GM21447 (cell line): ENCODE results near the gene RNF41.
"Not testable (repeated sequence)": the region's sequence is repeated elsewhere in the genome, so short reads cannot be mapped to it uniquely, and the experiment has no call there.

Source experiments
- ATAC-seq: cut with Tn5 transposase; IDR thresholded peaks from one replicate; pipeline ENCODE4 v1.9.1; 2021; ENCODE audit not compliant: unreplicated experiment

Gene RNF41

DNA sequence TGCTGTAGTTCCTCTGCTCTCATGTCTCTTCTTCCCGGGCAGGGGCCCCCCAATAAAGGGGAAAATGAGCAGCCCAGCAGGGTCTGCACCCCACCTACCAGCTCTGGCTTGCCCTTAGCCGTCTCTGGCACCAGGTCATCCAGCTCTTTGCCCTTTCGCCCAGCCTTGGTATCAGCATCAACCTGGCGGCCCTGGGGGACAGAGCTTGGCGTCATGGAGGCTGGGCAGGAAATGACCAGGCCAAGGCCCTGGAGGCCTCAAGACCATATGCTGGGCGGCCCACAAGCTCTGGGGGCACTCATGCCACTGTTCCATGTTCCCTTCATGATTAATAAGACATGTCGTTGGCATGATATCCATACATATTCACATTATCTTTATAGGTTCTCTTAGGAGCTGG lies 48.9 kb downstream of the RNF41 start:
- no peak for ATAC-seq

DNA sequence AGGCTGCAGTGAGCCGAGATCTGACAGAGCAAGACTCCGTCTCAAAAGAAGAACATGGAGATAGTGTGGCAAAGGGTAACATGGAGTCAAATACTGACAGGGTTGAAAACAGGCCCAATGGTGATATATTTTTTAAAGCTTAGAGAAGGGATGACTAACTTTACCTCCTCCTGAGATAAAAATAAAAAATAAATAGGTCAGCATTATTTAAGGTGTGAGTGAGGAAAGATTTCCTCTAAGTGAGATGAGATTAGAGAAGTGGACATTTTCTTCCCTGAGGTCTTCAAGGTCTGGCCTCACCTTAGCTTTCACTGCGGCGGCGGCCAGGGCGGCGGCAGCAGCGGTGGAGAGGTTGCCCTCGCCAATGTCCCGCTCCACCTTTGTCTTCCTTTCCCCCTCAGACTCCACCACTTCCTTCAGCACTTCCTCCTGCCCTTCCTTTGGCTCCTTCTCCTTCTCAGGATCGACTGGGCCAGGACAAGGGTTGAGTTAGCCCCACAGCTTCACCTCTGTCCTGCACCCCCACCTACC lies 52.4 kb downstream of the RNF41 start:
- ATAC-seq, result no peak

DNA sequence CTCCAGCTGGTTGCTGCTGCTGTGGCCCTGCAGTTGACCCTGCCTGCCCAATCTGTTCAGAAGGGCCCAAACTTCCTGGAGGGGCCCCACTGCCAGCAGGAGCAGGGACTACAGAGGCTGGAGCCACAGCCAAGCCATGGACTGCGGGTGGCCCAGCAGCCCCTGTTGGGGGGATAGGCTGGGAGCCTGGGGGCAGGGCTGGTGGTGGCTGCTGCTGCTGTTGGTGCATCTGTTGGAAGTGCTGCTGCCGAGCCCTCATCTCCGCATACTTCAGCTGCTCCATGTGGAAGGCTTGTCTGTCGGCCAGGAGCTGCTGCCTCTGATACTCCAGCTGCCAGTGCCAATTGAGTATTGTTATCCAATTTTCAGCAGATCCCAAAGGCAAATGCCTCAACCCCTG lies 56.4 kb downstream of the RNF41 start:
- ATAC-seq, result no peak

DNA sequence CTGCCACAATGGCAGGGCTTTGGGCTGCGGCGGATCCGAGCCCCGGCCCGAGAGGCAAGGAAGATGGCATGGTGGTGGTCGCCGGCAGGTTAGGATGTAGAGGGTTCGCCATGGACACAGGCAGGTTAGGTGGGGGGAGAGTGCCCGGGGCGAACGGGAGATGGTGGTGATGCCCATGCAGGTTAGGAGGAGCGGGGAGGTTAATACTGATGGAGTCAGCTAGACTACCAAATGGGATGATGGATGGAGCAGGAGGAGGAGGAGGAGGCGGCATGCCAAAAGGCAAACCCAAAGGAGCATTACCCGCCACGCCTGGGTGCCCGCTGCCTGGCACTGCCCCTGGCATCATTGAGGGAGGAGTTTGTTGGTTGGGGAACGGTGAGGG lies 57.4 kb downstream of the RNF41 start:
- no peak for ATAC-seq

DNA sequence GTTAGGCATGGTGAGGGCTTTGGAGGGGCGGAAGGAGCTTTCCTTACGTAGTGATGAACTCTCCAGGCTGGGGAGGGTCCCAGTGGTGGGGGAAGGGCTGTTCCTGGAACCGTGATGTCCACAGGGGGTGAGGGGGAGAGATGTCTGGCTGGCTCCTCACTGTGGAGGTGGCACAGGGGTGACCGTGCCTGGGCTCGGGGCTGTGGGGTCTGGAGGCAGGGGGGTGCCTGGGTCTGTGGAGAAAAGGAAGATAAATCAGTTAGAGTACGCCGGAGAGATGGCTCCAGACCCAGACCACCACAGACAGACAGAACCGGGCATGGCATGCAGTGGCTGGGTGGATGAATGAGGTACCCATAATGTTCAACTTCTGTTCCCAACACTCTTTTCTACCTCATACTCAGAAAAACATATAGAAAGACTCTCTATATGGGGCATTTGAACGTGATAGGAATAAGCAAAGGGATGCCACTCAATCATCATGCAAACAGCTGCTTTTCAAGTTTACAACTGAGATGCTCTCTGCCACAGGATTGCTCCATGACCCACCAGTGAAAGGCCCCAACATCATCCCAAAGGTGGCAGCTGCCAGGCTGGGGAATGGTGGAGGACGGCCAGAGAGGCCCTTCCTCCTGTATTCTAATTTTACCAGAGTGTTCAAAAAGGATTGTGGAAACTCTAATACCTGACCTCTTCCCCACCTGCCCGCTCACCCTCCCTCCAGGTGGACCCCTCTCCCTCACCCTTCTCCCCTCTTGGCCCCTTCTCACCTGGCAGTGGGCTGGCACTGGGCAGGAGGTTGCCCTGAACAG lies 58.0 kb downstream of the RNF41 start:
- ATAC-seq, result no peak

DNA sequence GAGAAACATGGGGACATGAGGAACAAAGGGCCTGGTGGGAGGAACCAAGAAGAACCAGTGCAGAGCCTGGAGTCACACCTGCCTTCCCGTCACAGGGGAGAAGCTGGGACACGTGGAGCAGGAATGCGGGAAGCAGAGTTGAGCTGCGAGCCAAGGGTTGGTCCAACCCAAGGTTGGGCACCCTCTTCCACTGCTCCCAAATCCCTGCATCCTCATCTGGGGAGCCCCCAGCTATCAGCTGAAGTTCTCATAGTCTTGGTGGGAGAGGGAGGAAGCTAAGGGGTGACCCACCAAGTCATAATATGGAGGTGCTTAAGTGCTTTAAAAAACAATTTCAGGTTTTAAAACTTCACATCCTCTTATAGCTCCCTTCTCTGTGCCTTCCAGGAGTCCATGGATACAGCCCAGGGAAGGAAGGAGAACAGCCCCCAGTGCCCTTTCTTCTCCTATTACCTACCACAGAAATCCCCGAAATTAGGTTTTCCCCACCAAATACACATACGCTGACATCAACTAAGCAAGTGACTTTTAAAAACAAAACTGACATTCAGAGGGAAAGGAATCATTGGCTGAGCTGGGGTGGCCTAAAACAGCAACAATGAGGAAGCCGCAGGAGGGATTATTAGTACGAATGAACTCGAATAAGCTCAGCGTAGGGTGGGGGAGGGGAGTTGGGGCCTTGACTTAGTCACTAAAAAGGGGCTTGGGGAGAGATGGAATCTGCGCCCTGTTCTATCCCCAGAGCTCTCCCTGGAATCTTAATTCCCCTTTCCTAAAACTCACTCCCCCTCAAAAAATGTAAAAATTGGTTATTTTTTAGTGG lies 59.0 kb downstream of the RNF41 start:
- no peak for ATAC-seq

DNA sequence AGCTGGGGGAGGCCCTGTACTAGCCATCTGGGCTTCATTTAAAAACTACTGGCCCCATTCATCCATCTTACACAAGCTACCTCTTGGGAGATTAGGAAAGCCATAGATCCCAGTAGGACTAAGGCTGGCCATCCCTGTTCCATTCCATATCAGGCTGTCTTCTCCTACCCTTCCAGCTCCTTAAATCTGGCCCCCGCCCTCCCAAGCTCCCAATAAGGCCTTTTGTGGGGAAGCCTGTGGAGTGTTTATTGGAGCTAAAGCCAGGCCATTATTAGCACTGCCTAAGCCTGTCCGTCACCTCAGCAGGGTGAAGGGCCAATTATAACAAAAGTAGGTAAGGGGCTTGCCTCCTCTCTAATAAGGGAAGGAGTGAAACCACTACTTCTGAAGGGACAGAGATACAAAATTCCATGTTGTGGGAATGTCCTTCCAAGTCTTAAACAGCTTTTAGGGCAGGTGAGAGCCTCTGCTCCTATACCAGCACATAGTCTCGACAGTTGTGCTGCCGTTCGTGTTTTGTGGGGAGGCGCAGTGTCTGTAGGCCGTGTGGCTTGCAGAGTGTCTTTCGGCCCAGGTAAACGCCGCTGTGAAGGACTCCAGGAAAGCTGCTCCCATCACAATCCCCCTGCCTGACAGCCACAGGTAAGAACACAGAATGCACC lies 59.9 kb downstream of the RNF41 start:
- ATAC-seq, result no peak

DNA sequence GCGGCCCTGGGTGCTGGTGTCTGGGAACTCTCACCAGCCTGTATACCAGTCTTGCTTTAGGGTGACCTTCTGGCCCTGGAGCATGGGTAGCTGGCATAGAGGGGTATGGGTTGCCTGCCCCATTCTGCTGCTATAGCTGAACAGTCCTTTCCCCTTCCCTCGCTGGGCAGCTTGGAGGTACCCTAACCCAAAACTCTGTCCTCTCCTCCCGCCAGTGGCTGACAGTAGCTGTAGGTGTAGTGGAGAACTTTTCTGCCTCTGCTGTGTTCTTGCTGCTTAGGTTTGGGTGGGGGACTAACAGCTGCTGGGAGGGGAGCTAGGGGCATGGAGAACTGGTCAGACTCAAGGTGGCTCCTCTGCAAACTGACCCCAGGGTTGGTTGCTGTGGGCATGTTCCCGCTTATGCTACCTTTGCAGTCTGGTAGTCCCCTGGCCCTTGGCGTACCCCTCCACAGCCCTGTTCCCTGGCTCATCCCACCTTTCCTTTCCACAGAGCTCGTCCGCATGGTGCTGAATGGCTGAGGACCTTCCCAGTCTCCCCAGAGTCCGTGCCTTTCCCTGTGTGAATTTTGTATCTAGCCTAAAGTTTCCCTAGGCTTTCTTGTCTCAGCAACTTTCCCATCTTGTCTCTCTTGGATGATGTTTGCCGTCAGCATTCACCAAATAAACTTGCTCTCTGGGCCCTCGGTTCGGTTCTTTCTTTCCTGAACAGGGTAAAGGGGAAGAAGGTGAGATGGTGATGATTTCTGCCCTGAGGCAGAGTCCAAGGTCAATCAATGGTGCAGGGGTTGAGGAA lies 60.6 kb downstream of the RNF41 start:
- no peak for ATAC-seq

DNA sequence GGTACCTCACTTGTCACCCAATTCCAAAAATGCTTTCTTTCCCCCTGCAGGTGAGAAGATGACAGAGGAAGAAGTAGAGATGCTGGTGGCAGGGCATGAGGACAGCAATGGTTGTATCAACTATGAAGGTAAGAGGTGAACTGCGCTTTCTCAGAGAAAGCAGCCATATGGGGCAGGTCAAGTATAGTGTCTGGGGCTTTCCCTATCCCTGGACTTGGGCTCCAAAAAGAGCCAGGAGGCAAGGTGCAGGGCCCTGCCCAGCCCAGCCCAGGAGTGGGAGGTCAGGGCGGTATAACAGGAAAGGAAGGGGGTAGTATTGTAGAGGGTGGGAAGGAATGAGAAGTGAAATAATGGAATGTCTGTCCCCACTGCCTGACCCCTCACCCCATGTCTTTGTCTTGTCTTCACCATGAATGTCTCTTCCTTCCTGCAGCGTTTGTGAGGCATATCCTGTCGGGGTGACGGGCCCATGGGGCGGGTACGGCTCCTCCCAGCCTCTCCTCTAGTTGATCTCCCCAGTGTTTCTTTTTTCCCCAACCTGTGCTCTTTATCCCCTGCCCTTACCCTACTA lies 61.4 kb downstream of the RNF41 start:
- ATAC-seq, result no peak

DNA sequence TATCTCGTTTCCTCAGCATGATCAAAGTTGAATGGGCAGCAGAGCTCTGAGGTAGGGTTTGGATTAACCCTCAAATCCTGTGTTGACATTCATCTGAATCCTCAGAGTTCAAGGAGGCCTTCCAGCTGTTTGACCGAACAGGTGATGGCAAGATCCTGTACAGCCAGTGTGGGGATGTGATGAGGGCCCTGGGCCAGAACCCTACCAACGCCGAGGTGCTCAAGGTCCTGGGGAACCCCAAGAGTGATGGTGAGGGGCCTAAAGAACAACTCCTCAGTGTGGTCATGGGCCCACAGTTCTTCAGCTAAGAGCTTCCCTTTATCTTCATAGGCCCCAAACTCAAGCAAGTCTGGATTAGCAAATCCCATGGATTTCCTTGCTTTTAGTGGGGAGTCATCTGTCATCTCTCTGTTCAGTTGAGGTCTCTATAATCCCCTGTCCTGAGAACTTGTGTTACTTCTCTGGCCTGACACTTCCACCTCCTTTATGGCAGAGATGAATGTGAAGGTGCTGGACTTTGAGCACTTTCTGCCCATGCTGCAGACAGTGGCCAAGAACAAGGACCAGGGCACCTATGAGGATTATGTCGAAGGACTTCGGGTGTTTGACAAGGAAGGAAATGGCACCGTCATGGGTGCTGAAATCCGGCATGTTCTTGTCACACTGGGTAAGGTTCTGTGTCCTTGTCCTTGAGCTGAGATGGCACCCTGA lies 62.1 kb downstream of the RNF41 start:
- ATAC-seq, result no peak

DNA sequence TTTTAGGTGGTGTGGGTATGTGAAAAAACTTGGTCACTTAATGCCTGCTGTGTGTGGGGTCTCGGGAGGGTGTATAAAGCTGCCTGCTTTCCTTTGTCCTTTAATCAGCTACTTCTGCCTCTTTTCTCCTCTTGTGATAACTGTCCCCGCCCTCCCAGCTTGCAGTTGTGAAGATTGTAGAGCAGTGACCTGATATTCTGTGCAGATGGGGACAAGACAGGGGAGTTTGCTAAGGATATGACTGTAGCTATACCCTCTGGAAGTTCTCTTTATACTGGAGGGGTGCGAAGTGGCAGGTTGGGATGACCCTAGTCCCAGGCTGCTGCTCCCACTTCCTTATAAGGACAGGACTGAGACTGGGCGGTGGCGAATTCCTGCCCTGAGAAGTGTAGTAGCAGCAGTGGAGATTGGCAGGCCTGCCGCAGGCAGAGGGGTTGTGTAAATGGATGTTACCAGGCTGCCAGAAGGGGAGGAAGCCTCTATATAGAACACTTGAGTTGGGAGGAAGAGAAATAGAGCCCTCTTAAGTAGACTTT lies 62.7 kb downstream of the RNF41 start:
- ATAC-seq, result no peak

DNA sequence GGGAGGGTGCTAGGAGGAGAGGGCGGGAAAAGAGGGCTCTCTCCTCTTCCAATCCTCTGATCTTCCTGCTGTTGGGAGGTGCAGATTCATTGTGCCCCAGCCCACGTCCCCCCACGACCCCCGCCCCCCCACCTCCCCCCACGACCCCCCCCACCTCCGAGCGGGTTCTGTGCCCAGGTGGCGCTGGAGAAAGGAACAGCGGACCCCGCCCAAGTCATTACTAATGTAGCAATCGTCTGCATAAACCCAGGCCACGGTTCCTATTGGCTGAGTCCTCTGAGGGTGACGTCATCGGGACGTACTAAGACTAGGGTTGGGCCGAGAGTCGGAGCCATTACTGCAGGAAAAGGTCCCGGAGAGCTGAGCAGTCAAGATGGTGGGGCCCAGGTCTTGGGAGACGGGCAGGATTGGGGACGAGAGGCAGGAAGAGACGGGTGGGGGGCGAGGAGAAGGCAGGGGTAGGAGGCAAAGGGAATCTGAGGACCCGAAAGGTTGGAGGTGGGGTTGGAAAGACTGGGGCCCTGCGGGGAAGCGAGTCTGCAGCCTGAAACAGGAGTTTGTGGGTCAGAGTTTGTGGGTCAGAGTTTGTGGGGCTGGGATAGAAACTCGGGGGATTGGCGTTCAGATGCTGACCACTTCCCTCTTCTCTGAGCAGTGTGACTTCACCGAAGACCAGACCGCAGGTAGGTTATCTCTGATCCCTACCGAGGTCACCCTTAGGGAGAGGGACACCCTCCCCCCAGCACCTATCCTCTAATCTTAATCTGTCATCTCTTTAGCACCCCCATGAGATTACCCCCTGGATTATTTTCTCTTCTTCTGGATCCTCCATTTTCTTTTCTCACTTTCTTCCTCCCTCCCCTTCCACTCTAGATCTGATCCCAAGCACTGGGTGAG lies 63.4 kb downstream of the RNF41 start, which contains the start of gene MYL6:
Gene MYL6 (plus strand): TSS at position 331 of the 897 bp plus-strand sequence. CDS start 43 bp downstream, at position 374.
- peak; percentile 81 for ATAC-seq

DNA sequence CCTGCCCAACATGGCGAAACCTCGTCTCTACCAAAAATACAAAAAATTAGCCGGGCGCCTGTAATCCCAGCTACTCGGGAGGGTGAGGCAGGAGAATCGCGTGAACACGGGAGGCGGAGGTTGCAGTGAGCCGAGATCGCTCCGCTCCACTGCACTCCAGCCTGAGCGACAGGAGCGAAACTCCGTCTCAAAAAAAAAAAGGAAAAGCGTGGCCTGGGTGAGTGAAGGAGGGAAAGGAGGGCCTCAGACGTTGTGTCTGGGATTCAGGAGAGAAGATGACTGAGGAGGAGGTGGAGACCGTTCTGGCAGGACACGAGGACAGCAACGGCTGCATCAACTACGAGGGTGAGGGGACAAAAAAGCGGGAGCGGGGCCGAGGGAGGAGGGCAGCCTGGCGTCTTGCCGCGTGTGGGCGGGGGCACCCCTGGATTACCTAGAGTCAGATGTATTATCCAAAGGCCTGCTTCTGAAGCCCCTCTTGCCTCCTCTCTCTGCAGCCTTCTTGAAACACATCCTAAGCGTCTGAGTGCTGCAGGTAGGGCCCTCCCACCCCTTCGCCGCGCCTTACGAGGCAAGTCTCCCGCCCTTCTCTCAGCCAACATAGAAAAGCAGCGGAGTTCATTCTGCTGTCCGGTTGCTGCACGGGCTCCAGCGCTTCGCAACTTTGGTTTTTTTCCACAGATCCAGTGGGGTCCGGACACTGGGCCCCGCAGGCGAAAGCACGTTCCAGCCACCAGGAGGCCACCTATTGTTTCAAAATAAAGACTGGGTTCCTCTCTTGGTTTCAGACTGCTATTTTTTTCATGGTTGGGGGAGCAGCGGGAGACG lies 64.3 kb downstream of the RNF41 start:
- peak; percentile 40 for ATAC-seq

DNA sequence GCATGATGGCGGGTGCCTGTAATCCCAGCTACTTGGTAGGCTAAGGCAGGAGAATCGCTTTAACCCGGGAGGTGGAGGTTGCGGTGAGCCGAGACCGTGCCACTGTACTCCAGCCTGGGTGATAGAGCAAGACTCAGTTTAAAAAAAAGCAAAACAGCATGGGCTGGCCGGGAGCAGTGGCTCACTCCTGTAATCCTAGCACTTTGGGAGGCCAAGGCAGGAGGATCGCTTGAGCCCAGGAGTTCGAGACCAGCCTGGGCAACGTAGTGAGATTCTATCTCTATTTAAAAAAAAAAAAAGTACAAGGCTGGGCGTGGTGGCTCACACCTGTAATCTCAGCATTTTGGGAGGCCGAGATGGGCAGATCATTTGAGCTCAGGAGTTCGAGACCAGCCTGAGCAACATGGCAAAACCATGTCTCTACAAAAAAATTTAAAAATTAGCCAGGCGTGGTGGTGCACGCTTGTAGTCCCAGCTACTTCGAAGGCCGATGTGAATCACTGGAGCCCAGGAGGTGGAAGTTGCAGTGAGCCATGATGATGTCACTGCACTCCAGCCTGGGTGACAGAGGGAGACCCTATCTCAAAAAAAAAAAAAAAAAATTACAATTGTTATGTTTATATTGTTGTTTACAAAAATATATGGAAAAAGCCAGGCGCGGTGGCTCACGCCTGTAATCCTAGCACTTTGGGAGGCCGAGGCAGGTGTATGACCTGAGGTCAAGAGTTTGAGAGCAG lies 65.1 kb downstream of the RNF41 start:
- not testable (repeated sequence) for ATAC-seq

DNA sequence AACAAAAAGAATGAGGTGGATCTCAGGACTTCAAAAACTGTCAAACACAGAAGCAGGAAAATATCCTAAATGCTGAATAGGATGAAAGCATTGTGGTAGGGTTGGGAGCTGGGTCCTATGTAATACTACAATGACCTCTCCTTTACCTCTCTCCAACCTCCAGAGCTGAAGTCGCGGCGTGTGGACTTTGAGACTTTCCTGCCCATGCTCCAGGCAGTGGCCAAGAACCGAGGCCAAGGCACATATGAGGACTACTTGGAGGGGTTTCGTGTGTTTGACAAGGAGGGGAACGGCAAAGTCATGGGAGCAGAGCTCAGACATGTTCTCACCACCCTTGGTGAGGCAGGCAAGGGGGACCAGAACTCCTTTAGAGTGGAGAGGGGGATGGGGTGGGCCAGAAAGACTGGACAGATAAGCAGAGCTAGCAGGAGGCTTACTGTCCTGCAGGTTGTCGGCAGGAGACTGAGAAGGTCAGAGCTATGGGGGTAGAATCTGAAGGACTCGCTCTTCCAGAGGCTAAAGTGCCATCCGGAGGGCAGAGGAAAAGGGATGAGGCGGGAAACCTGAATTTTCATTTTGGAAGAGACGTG lies 66.4 kb downstream of the RNF41 start:
- ATAC-seq, result no peak

DNA sequence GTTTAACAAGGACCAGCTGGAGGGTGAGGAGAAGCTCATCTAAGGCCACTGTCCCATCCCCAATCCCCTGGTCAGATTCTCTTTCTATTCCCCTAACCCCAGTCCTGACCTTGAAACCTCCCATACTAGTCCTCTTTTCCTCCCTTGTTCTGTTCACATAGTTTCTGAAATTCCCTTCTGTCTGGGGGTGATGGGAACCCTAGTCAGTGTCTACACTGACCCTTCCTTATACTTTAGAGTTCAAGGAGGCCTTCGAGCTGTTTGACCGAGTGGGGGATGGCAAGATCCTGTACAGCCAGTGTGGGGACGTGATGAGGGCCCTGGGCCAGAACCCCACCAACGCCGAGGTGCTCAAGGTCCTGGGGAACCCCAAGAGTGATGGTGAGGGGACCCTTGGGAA lies 66.9 kb downstream of the RNF41 start:
- ATAC-seq, result no peak
